Esophagus muscularis mucosa (tissue), 4 donors: ENCODE measurements around the gene DACH2. TPM values are rescaled to one million over a fixed set of nuclear protein-coding genes. Genes with fewer than 3 reads are reported as not detected.
A peak's percentile ranks its signal among the peaks of the same experiment; 100 is the strongest.
"Not testable (repeated sequence)": the region's sequence is repeated elsewhere in the genome, so short reads cannot be mapped to it uniquely, and the experiment has no call there.

ENCODE experiments used
- DNase-seq: peaks from one replicate; pipeline ENCODE4 v3.0.0-alpha.2; 2017; ENCODE audit errors: extremely low spot score
- H3K27ac ChIP-seq, 4 donors: fragments of 200-600 bp; sonication (generic); replicated peaks in 1 of 4; 1 replicate in 3 of 4; 2 replicates in 1 of 4; pipeline ENCODE4 v1.5.1; 2016 to 2019; ENCODE audit warnings: mild to moderate bottlenecking in 1 of 4
- H3K27me3 ChIP-seq, 4 donors: fragments of 200-600 bp; sonication (generic); one replicate each; pipeline versions ENCODE4 v1.5.1 to v1.6.0; 2016 to 2019
- H3K36me3 ChIP-seq, 4 donors: fragments of 200-600 bp; sonication (generic); one replicate each; pipeline ENCODE4 v1.5.1; 2016 to 2019
- H3K4me1 ChIP-seq, 4 donors: fragments of 200-600 bp; sonication (generic); one replicate each; pipeline ENCODE4 v1.5.1; 2016 to 2019
- H3K4me3 ChIP-seq, 4 donors: fragments of 200-600 bp; sonication (generic); 1 replicate in 2 of 4; 2 replicates in 2 of 4; pipeline ENCODE4 v1.5.1; 2016 to 2019; ENCODE audit warnings: mild to moderate bottlenecking in 4 of 4, moderate library complexity in 1 of 4
- H3K9me3 ChIP-seq, 4 donors: fragments of 200-600 bp; sonication (generic); 1 replicate in 3 of 4; 2 replicates in 1 of 4; pipeline ENCODE4 v1.5.1; 2016 to 2019
- CTCF ChIP-seq, 3 experiments: fragments of 200-600 bp in 2 of 3; fragments of 450-650 bp in 1 of 3; sonication (generic) in 2 of 3; IDR thresholded peaks; one replicate each; pipeline ENCODE4 v1.5.1; 2017 to 2019; ENCODE audit warnings: antibody characterized with exemption in 3 of 3, mild to moderate bottlenecking in 2 of 3, moderate library complexity in 1 of 3
- EP300 ChIP-seq: sonication (generic); formaldehyde crosslinking; IDR thresholded peaks from one replicate; pipeline ENCODE4 v1.6.1; 2017; ENCODE audit warnings: antibody characterized with exemption
- POLR2A ChIP-seq: fragments of 450-650 bp; IDR thresholded peaks from one replicate; pipeline ENCODE4 v1.6.1; 2017; ENCODE audit warnings: antibody characterized with exemption, moderate library complexity, mild to moderate bottlenecking, low read depth
- POLR2AphosphoS5 ChIP-seq, 2 donors: sonication (generic); formaldehyde crosslinking; IDR thresholded peaks; one replicate each; pipeline ENCODE4 v1.6.1; 2017; ENCODE audit warnings: antibody characterized with exemption in 2 of 2
- WGBS: methylation state at CpG from one replicate; pipeline ENCODE4 v1.1.5; 2018; 5-methylcytosine and 5-hydroxymethylcytosine counted together
- intact Hi-C: fragments of 100-400 bp; cut with DNase I; formaldehyde crosslinking; loops from one replicate; pipeline ENCODE4 v1.15.1; 2023
- total RNA-seq, 4 donors: library from RNA; depleted of rRNA; stranded (reverse); fragments of >200 nt; gene quantifications; one replicate each; pipeline versions ENCODE4 v1.1.0 to v1.2.1, GENCODE V29; 2016

Gene DACH2
- total RNA-seq, 4 donors from 2014 or later = 0.39 TPM; not detected in 3

- Histone ChIP-seq H3K9me3 (no peaks in the 10 kb centered on the region), H3K4me1 (peaks cover 0 to 16% (median 14%) of the 10 kb centered on the region in 4 donors), H3K27me3 (peaks cover 0 to 24% (median 0%) of the 10 kb centered on the region in 4 donors), H3K27ac (no peak overlapping the region), H3K36me3 (no peaks in the 10 kb centered on the region), H3K4me3 (peak overlapping the region; percentile 46 to 59 (median 46))
- WGBS = 39% methylated on average over 22 of the region's 23 CpGs
- TF ChIP-seq POLR2A = no peak
- TF ChIP-seq POLR2AphosphoS5 (IDR thresholded peaks at IDR 0.05) = no peak
- no peak for TF ChIP-seq EP300
- no peak for TF ChIP-seq CTCF (IDR thresholded peaks at IDR 0.05)
- no peak for DNase-seq
- intact Hi-C loops = no loop called here
Observed at GRCh38 chrX:86148594-86148993, 343 bp downstream of the DACH2 start.

- H3K27ac ChIP-seq = no peak overlapping the region
- WGBS = 42% methylated on average over 11 of the region's 11 CpGs
- TF ChIP-seq POLR2AphosphoS5 (IDR thresholded peaks at IDR 0.05) = no peak
- TF ChIP-seq EP300 = no peak
- no peak for TF ChIP-seq CTCF (IDR thresholded peaks at IDR 0.05)
- TF ChIP-seq POLR2A = no peak
- intact Hi-C loops = no loop called here
- peak overlapping the region in 3 of 4 donors; percentile 46 to 59 (median 46) for H3K4me3 ChIP-seq
- peaks cover 0 to 16% (median 14%) of the 10 kb centered on the region in 4 donors for H3K4me1 ChIP-seq
- H3K9me3 ChIP-seq = no peaks in the 10 kb centered on the region
- no peak for DNase-seq
- no peaks in the 10 kb centered on the region for H3K36me3 ChIP-seq
- peaks cover 0 to 24% (median 0%) of the 10 kb centered on the region in 4 donors for H3K27me3 ChIP-seq
Observed at GRCh38 chrX:86149119-86149518, 868 bp downstream of the DACH2 start.

GRCh38 chrX:86154553-86154952 is 6.3 kb downstream of the DACH2 start:
- TF ChIP-seq CTCF (IDR thresholded peaks at IDR 0.05) = no peak
- TF ChIP-seq EP300 = no peak
- TF ChIP-seq POLR2A = no peak
- TF ChIP-seq POLR2AphosphoS5 (IDR thresholded peaks at IDR 0.05) = no peak

GRCh38 chrX:86171366-86171765 is 23.1 kb downstream of the DACH2 start:
- intact Hi-C loops = no loop called here
- Histone ChIP-seq H3K4me1 (no peaks in the 10 kb centered on the region), H3K27me3 (no peaks in the 10 kb centered on the region), H3K27ac (no peak overlapping the region), H3K36me3 (no peaks in the 10 kb centered on the region), H3K9me3 (no peaks in the 10 kb centered on the region), H3K4me3 (no peak overlapping the region)
- no peak for TF ChIP-seq POLR2AphosphoS5 (IDR thresholded peaks at IDR 0.05)
- TF ChIP-seq POLR2A = no peak
- TF ChIP-seq EP300 = no peak
- TF ChIP-seq CTCF (IDR thresholded peaks at IDR 0.05) = no peak
- DNase-seq = no peak
- WGBS = 29% methylated on average over 3 of the region's 3 CpGs

More at GRCh38 chrX:86154553-86154952, 6.3 kb downstream of the DACH2 start:
- no peak overlapping the region for H3K4me3 ChIP-seq
- no peak for DNase-seq
- no peaks in the 10 kb centered on the region for H3K9me3 ChIP-seq
- peaks cover 0 to 16% (median 0%) of the 10 kb centered on the region in 4 donors for H3K27me3 ChIP-seq
- intact Hi-C loops = no loop called here
- H3K4me1 ChIP-seq = peaks cover 0 to 2% (median 1%) of the 10 kb centered on the region in 4 donors
- H3K36me3 ChIP-seq = no peaks in the 10 kb centered on the region
- no peak overlapping the region for H3K27ac ChIP-seq
- WGBS = 43% methylated on average over 3 of the region's 3 CpGs

GRCh38 chrX:86178906-86179305 is 30.7 kb downstream of the DACH2 start:
- TF ChIP-seq POLR2A (no peak), EP300 (no peak), CTCF (IDR thresholded peaks at IDR 0.05) (no peak), POLR2AphosphoS5 (IDR thresholded peaks at IDR 0.05) (no peak)
- Histone ChIP-seq H3K4me3 (no peak overlapping the region), H3K4me1 (no peaks in the 10 kb centered on the region), H3K9me3 (no peaks in the 10 kb centered on the region), H3K36me3 (no peaks in the 10 kb centered on the region), H3K27ac (no peak overlapping the region), H3K27me3 (no peaks in the 10 kb centered on the region)
- intact Hi-C loops = no loop called here
- whole genome bisulfite sequencing = 47% methylated on average over 1 of the region's 1 CpG
- no peak for DNase-seq

GRCh38 chrX:86181325-86181724 is 33.1 kb downstream of the DACH2 start:
- 92% methylated on average over 7 of the region's 7 CpGs for WGBS
- intact Hi-C loops, H3K27me3 ChIP-seq, H3K9me3 ChIP-seq, H3K4me1 ChIP-seq, H3K4me3 ChIP-seq, H3K36me3 ChIP-seq, DNase-seq, H3K27ac ChIP-seq: not testable (repeated sequence)
